A673 (cell line): ENCODE measurements around the gene KCNK1.

Experiments used
- CTCF ChIP-seq: fragments of 300-800, 200-600 bp; sonication (generic); conservative IDR thresholded peaks from 2 replicates; pipeline ENCODE4 v1.5.1; 2017; ENCODE audit warnings: low read depth, mild to moderate bottlenecking, antibody characterized with exemption, low read length, moderate library complexity, mixed read lengths
- EZH2 ChIP-seq: fragments of 200-600 bp; sonication (generic); IDR thresholded peaks from 2 replicates; pipeline ENCODE4 v1.6.1; 2017; ENCODE audit warnings: borderline replicate concordance, low read depth, mild to moderate bottlenecking, mixed read lengths, antibody characterized with exemption, low read length; ENCODE audit not compliant: poor library complexity, severe bottlenecking

DNA sequence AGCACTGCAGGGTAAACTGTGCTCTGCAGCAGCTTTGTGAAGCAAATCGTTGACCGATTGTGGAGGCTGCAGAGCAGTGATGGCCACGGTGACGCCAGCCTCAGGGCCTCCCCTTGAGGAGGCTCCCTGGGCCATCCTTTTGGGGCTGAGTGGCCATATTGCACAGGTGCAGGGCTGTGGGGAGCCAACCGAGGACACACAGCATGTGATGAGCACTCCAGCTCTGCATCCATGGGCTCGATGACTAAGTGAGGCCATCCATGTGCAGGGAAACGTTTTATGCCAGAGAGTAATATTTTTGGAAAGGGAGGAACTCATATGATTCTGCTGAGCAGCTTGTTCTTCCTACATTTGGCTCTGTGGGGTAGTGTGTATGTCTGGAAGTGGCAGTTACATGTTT is 24.6 kb downstream of the KCNK1 start:
- TF ChIP-seq CTCF: no peak
- TF ChIP-seq EZH2: no peak
